HG03108 (cell line): Measurements from ENCODE around the gene JMJD4.
A peak's percentile ranks its signal among the peaks of the same experiment; 100 is the strongest.

Source experiments
- ATAC-seq: cut with Tn5 transposase; IDR thresholded peaks from one replicate; pipeline ENCODE4 v1.9.1; 2021; ENCODE audit warnings: moderate library complexity; ENCODE audit not compliant: unreplicated experiment

The JMJD4 gene

GRCh38 chr1:227769047-227769935 lies 34.2 kb upstream of the JMJD4 start:
- no peak for ATAC-seq

- ATAC-seq, result no peak
Observed at GRCh38 chr1:227768640-227769039, 33.5 kb upstream of the JMJD4 start.

- ATAC-seq, result no peak
Observed at GRCh38 chr1:227768125-227768439, 33.0 kb upstream of the JMJD4 start.

GRCh38 chr1:227767401-227768124 lies 32.5 kb upstream of the JMJD4 start:
- ATAC-seq, result no peak

GRCh38 chr1:227766653-227767277 lies 31.7 kb upstream of the JMJD4 start:
- ATAC-seq, result no peak

- peak; percentile 49 for ATAC-seq
Observed at GRCh38 chr1:227766015-227766634, 31.0 kb upstream of the JMJD4 start.

GRCh38 chr1:227765261-227766014 lies 30.3 kb upstream of the JMJD4 start:
- no peak for ATAC-seq

- ATAC-seq, result no peak
Observed at GRCh38 chr1:227764019-227764391, 28.9 kb upstream of the JMJD4 start.

- ATAC-seq, result no peak
Observed at GRCh38 chr1:227763246-227764018, 28.3 kb upstream of the JMJD4 start.

GRCh38 chr1:227762231-227762911 lies 27.3 kb upstream of the JMJD4 start:
- ATAC-seq, result peak; percentile 69

- no peak for ATAC-seq
Observed at GRCh38 chr1:227761621-227762230, 26.6 kb upstream of the JMJD4 start.

- no peak for ATAC-seq
Observed at GRCh38 chr1:227760377-227760776, 25.3 kb upstream of the JMJD4 start.

GRCh38 chr1:227759341-227760300 lies 24.5 kb upstream of the JMJD4 start:
- ATAC-seq, result no peak

- no peak for ATAC-seq
Observed at GRCh38 chr1:227758366-227758765, 23.3 kb upstream of the JMJD4 start.

GRCh38 chr1:227757781-227758180 lies 22.7 kb upstream of the JMJD4 start:
- ATAC-seq, result no peak

GRCh38 chr1:227756172-227756959 lies 21.3 kb upstream of the JMJD4 start:
- no peak for ATAC-seq

GRCh38 chr1:227754958-227755357 lies 19.9 kb upstream of the JMJD4 start:
- ATAC-seq, result no peak
